ENCODE measurements around the gene SLC25A13.

Gene SLC25A13

DNA sequence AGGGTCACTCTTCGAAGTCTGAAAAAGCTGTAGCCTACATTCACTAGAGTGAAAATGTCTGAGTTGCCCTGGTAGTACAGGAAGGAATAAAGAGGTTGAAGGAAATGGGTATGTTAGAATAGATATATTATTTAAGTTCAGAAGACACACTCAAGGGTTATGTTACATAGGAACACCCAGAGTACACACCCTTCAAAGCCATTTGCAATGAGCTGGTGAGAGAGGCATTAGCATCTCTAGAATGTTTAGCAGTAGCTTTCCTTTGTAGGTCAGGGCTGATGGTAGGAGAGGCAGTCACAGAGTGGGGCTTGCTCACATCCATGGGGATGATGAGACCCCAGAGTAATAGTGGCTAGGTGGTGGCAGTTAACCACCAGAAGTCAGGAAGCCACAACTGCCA lies 221.2 kb downstream of the SLC25A13 start:
- FAIRE-seq, result no peak

DNA sequence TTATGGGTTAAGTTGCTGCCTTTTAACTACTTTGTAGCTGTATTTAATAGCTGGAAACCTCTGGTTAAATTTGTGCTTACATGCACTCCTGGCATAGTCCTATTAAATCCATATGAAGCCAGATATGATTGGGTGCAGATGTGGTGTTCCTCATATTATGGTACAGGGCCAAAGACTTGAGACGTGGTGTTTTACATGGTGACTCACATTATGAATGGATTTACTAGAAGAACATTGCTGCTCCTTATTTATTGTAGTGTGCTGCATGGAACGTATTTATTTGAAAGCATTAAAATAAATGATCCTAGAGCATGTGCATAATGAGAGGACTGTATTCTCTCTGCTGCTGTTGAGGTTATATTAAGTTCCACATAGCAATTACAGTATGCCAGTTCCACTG lies 224.1 kb downstream of the SLC25A13 start:
- no peak for DNase-seq (ENCODE audit: low spot score)
- no peak for FAIRE-seq

More for the DNA sequence above, 221.2 kb downstream of the SLC25A13 start:
- no peak for DNase-seq (ENCODE audit: low spot score)

DNA sequence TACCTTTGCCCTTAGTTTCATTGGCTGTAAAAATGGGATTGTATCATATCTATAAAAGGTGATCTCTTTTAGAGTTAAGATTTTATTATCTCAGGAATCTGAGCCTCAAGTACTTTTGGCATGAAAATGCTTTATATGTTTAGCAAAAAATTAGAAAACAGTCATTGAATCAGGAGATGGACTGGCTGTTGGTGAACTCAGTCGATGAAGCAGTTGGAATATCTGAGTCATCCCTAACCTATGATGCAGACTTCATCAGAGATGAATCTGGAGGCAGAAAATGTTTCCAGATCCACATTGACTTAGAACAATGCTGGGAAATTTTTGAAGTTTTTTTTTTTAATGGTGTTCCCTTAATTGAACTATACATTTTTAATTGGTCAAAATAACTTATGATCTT lies 228.5 kb downstream of the SLC25A13 start:
- DNase-seq (ENCODE audit: low spot score) (peak; percentile 75), FAIRE-seq (peak; percentile 62)

DNA sequence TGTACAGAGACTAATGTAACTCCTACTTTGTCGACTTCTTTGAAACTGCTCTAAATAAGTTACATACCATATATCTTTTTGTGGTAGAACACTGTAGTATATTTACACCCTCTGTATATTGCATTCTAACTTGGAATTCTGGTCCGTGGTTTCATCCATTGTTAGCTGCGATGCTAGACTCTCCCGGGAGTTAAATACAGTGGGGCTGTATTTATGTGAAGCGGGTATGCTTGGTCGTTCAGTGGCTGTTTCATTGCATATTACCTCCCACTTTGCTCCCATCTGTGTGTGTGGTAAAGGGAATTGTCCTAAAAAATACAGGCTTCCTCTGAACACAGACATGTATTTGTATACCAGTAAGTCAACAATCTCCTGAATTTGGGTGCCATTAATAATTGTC lies 231.1 kb downstream of the SLC25A13 start:
- FAIRE-seq (no peak), DNase-seq (ENCODE audit: low spot score) (no peak)

DNA sequence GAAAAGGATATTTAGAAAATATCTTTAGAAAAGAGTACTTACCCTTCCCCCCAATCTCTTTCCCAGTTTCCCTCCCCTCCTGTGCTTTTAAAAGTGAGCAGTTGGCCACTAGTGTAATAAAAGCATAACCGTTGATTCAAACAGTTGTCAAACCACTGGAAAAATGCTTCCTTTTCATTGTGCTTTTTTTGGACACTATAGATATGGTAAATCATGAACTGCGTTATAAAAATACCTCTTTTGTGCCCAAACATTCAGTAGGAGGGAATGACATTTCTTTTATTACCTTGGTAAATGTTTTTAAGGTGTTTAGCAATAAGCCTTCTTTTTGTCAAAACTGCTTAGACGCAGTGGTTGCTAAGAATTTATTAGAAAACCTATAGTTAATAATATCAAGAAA lies 232.4 kb downstream of the SLC25A13 start:
- FAIRE-seq (no peak), DNase-seq (ENCODE audit: low spot score) (no peak)

DNA sequence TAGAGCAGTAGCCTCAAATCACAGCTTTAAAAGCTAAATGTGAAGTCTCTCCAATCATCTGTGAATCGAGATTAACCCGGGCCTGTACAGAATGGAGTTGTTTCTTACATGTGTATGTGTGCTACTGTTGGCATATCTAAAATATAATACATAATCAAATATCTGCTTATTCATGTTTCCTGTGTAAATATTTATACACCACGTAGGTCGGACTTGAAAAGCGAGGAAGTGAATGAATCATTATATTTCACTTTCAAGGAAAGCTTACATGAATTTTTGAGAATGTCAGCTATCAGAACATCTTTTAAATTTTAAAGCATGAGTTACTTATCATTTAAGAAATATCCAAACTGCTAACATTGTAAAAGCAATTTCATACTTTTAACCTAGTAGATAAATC lies 233.3 kb downstream of the SLC25A13 start:
- no peak for FAIRE-seq
- DNase-seq (ENCODE audit: low spot score), result no peak

DNA sequence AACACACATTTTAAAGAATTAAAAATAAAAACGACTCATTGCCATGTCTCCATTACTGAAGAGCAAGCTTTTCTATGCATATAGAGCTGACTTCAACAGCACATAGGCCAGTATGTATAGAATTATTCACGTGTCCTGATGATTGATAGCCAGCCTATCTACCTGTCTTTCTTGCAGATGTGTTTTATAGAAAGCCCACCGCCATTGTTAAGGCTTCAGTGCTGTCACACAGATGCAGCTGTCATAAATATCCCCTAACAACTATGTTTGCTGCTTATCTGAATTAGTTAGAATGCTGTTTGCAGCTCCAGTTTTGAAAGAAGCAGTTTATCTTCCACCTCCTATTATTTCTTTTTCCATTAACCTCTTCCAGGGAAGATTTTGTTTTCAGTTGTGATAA lies 235.9 kb downstream of the SLC25A13 start:
- no peak for DNase-seq (ENCODE audit: low spot score)

DNA sequence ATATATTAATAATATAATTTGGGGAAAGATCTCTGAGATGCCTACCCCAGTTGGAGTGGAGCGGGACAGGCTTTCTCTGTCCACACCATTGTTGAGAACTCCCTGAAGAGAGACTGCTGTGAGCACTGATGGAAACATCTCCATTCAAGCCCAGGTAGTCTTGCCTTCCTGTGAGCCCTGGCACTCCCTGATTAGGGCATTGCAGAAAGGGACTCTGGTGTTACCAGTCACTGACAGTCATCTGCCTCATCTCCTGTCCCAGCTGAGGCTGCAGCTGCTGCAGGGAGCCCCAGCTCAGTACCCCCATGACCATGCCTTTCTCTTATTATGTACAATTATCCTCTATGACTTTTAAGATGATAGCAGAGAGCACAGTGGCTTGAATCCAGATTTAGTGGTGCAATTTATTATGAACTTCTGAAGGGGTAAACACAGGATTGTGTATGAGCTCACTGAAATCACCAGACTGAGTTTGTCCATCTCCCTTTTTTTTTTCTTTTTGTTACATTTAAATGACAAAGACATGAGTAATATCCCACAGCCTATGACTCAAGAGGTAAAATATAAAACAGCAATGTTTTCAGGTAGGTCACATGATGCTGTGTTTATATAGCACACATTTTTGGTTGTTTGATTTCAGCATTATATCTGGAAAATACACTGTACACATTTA lies 236.9 kb downstream of the SLC25A13 start:
- DNase-seq (ENCODE audit: low spot score), result peak; percentile 79
- FAIRE-seq, result peak; percentile 68

More for the DNA sequence above, 235.9 kb downstream of the SLC25A13 start:
- no peak for FAIRE-seq

DNA sequence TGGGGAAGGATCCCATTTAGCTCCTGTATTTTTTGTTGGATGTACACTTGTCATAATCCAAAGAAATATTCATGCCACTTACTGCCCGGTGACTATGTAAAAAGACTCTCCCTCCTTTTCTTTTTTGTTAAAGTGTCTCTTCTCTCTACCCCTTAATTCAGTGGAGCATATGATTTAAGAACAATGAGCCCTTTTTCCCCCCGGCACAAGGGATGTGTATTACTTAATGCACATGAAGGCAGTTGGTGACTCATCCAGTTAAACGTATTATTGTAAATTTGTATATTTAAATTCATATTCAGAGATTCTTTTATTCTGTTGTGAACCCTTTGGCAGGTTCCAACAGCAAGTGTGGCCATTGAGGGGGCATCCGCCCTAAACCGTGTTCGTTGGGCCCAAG lies 241.9 kb downstream of the SLC25A13 start:
- no peak for DNase-seq (ENCODE audit: low spot score)
- FAIRE-seq, result no peak

DNA sequence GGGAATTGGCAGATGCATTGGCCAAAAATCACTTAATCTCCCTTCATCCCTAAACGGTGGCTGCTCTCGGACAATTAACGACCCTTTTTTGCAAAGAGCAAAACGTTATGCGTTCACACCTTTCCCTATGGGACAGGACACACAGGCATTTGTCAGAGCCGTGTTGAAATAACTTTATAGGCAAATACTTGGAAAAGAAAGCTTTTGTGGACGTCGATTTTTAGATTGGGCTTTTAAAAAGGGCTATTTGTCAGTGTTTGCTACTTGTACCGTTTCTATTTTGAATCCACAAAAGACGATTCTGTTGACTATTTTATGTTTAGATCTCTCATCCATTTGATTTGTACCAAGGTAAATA lies 245.6 kb downstream of the SLC25A13 start:
- no peak for FAIRE-seq
- DNase-seq (ENCODE audit: low spot score), result no peak

DNA sequence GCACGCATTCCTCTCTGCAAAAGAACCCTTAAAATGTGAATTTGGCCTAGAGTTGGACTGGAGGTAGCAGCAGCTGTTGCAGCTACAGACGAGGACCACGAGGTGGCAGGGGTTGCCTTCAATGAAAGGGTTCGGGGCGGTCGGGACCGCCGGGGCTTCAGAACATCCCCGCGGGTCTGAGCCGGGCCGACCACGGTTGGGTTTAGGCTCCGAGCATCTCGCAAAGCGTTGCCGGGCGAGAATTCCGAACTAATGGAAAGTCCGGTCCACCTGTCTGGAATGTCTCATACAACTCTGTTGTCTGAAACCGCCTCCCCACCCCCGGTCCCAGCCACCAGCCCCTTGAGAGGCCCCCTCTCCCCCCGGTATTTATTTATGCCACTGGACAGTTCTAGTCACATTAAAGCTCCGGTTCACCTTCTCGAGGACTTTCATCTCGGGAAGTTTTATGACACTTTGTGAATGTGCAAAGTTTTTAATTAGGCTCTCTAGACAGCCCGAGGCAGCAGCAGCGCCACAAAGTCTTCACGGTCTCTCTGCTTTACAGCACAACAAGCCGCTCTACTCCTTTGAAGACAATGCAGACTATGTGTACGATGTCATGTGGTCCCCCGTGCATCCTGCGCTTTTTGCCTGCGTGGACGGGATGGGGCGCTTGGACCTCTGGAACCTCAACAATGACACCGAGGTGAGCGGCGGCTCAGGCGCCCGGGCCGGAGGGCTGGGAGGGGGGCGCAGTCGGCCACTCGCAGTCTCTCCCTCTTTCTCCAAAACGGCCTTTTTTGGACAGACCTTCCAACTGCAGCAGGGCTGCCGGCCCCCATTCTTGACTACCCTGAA lies 246.2 kb downstream of the SLC25A13 start:
- DNase-seq (ENCODE audit: low spot score), result peak; percentile 90
- FAIRE-seq, result peak; percentile 94

DNA sequence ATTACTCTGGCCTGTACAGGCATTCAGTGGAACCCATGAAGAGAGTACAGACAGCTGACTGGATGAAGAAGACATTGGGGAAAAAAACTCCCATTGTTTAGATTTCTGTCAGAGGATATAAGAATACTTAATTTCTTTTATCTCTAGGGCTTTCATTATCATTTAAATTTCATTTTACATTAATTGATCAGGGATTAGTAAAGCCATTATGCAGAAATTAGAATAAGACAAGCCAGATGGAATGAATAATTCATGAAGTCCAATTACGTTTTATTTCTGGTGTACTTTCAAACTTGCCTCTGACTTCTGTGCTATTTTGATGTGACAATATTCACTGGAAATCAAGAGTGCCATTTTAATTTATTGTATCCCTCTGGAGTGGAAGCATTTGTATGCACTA lies 247.0 kb downstream of the SLC25A13 start:
- DNase-seq (ENCODE audit: low spot score) (no peak), FAIRE-seq (no peak)

All from urothelium cell line (cell line).